GM18498 (cell line): ENCODE results near the gene SMIM17.

Experiments
- ATAC-seq: cut with Tn5 transposase; IDR thresholded peaks from one replicate; pipeline ENCODE4 v1.9.1; 2021; ENCODE audit warnings: mild to moderate bottlenecking, moderate library complexity; ENCODE audit not compliant: unreplicated experiment

SMIM17 gene

DNA sequence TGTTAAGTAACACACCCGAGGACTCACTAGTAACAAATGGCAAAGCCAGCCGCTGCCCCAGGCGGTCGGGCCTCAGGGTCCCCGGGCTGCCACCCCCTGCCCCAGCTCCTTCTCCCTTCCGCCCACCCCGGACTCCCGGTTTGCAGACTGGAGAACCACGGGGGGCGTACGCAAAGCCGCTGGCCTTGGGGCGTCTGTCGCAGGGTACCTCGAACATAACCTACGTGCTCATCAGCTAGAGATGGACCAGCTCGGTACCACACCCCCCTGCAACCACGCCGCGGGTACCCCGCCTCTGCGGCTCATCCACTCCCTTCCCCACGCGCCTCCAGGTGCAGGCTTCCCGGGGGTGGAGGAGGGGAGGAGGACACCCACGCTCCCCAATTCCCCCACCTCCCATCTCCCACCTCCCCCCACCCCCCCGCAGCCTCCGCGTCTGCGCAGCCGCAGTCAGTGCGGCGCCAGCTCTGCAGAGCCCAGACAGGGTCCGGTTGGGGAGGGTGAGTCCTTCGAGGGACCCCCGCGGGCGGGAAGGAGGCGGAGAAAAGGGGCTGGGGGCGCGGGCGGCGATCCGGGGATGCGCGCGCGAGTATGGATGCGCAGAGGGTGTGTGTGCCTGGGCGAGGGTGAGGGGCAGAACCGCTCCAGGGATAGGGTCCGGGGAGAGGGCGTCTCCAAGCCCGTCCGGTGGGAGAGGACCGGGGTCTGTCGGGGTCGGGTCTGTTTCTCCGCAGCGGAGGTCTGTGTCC is at the start of gene SMIM17:
TSS of gene SMIM17 (plus strand) at position 449 of the 749 bp plus-strand sequence. CDS start 2,509 bp downstream, outside the sequence.
- ATAC-seq: no peak

DNA sequence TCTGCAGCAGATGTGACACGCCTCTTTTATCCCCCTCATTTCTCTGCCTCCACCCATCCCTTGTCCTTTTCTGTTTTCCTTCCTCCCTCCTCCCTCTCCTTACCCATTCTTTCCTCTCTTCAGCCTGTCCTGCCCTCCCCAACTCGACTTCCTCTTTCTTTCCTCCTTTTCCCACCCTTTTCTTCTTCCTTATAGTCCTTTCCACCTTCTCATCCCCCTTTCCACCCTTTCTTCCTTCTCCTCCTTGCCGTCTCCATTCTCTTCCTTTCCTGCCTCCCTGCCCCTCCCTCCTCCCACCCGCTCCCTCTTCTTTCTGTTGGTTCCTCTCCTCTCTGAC is 48.5 kb upstream of the SMIM17 start:
- no peak for ATAC-seq

DNA sequence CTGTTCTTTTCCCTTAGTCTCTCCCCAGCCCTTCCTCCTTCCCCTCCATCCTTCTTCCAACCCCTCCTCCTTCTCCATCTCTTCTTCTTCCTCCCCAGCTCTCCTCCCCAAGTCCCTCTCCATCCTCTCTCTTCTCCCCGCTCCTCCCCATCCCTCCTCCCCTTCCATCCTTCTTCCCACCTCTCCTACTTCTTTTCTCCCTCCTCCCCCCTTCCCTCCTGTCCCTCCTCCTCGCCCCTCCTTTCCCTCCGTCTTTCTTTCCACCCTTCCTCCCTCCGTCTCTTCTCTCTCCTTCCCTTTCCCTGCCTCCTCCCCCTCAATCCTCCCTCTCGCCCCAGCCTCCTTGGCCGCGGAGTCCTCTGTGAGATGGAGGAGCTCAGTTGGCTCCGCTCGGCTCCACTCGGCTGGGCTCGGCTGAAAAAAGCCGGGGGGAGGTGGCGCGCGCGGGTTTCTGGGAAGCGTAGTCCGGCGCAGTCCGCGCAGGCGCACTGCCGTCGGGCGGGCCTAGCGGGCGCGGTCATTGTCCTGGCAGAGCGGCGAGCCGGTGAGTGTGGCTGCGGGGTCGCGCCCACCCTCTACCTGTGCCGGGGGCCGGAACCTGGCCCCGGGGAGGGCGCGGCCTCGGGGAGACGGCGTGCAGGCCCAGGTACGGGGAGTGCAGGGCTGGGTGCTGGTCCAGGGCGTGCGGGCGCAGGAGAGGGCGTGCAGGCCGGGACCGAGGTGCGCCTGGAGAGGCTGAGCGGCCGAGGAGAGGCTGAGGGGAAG is 48.0 kb upstream of the SMIM17 start, which contains the start of gene ZNF71:
TSS of gene ZNF71 (plus strand) at position 520 of the 765 bp plus-strand sequence. CDS start 6,257 bp downstream, outside the sequence.
- peak; percentile 91 for ATAC-seq

DNA sequence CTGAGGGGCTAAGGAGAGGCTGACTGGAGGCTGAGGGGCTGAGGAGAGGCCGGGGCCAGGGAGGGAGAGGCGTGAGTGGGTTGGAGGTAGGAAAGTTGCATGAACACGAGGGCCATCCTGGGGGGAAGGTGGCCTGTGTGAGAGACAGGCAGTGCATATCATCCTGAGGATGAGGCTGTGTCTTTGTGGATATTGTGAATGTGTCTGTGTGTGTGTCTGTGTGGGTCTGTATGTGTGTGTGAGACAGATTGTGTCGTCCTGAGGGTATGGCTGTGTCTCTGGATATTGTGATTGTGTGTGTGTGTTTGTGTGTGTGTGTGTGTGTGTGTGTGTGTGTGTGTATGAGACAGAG is 47.4 kb upstream of the SMIM17 start:
- ATAC-seq: no peak

DNA sequence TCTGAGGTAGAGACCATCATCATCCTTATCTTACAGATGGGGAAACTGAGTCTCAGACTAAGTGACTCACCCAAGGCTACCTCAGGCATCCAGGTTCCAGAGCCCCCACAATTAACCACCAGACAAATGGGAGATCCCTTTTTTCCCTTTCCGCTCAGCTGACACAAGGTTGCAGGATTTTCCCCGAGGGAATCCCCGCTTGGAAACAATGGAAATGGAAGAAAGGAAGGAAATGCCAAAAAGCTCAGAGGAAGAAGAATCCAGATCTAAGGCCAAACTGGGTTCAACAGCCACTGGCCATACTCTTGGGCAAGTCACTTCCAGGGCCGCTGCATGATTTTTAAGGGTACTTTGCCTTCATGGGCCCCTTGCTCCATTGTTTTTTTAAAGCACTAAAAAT is 46.3 kb upstream of the SMIM17 start:
- no peak for ATAC-seq

DNA sequence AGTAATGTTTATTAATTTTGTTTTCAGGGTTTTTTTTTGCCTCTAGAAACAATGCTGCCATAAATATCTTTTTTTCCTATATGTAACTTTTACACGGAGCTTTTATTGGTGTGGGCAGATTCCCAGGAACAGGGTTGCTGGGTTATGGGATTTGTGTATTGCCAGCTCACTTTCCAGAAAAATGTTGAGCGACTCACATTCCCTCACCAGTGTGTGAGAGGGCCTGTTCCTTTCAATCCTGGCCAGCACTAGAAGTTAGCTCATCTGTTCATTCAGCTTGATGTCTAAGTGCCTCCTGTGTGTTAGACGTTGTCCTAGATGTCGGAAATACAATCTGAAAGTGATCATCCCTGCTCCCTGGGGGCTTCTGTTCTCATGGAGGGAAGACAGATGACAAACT is 45.3 kb upstream of the SMIM17 start:
- ATAC-seq: no peak

DNA sequence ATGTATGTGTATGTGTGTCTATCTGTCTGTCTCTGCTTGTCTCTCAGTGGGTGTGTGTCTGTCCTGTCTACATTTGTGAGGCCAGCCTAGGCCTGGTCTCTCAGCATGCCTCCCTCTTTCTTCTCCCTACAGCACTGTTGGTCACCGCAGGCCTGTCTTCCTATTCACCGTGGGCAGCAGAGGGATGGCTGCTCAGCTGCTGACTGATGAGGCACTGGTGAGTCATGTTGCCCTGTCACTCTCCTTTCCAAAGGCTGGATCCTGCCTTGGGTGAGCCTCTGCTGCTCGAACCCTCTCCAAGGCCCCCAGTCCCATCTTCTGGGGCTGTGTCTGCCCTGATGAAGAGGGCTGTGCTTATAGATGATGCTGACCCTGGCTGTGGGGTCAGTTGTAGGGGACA is 41.6 kb upstream of the SMIM17 start:
- ATAC-seq: no peak

DNA sequence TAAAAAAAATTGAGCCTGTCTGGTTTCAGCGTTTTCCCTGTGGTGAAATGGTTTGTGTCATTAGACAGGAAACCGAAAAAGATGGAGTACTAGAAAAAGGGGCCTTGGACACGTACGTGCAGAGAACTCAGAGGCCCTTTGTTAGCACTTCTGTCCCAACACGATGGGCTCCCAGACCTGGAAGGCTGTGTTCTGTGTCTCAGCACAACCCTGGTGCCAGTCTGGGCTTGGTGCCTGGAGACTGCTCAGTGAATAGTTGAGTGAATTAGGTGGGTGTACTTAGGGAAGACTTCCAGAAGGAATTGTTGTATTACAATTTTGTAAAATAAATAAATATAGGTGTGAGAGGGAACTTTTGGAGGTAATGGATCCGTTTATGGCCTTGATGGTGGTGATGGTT is 39.1 kb upstream of the SMIM17 start:
- ATAC-seq: no peak

DNA sequence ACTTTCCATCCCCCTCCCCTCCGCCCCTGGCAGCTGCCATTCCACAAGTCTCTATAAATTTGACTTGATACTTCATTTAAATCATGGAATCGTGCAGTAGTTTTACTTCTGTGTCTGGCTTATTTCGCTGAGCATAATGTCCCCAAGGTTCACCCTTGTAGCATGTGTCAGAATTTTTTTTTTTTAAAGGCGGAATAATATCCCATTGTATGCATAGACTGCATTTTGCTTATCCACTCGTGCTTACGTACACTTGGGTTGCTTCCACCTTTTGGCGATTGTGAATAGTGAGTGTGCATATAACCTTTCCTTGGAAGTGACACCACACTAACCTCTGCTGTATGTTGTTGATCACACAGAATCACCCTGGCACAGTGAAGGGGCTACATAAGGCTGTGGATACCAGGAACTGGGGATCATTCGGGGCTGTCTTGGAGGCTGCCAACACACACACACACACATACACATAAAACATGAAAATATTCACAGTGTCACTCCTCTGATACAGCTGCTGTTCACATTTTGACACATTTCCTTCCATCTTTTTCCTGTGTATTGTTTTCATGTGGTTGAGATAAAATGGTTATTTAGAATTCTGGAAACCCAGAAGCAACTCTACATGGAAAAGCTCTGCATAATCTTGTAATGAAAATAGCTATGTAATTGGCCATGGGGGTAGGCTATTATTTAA is 34.5 kb upstream of the SMIM17 start:
- no peak for ATAC-seq

DNA sequence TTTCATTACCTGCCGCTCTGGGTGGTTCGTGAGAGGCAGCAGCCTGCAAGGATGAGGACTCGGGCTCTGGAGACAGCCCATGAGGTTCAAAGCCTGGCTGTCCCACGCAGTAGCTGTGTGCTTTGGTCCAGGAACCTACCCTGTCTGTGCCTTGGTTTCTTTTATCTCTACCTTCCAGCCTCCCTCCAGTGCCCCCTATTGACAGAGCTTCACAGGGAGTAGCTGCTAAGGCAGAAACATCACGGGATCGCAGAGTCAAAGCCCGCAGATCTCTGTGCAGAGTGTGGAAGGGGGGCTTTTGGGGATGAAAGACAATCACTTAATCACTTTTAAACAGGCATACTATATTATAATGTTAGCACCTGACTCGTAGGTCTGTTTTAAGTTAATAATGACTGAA is 31.7 kb upstream of the SMIM17 start:
- ATAC-seq: no peak

DNA sequence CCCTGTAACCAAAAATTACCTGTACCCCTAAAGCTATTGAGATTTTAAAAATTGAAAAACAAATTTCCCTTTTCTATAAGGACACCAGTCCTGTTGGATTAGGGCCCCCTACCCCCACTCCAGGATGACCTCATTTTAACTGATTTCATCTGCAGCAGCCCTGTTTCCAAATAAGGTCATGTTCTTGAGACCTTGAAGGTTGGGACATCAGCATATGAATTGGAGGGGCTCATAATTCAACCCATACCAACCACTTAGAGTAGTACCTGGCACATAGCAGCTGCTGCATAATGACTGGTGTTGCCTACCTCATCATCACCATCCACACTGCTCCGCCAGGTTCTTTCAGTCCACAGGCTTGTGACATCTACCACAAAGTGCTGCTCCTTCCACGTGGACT is 30.2 kb upstream of the SMIM17 start:
- ATAC-seq: no peak

DNA sequence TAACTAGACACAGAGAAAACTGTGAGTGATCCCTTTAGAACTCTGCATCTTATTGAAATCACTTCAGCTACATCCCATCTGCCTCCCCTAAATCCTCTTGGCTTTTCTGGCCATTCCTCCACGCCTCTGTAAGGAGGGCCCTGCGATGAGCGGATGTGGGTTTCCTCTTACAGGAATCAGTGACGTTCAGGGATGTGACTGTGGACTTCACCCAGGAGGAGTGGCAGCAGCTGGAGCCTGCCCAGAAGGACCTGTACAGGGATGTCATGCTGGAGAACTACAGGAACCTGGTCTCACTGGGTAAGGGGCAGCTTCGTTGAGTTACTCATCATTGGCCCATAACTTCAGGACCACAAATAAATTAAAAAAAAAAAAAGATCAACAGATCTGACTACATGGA is 29.3 kb upstream of the SMIM17 start:
- no peak for ATAC-seq

DNA sequence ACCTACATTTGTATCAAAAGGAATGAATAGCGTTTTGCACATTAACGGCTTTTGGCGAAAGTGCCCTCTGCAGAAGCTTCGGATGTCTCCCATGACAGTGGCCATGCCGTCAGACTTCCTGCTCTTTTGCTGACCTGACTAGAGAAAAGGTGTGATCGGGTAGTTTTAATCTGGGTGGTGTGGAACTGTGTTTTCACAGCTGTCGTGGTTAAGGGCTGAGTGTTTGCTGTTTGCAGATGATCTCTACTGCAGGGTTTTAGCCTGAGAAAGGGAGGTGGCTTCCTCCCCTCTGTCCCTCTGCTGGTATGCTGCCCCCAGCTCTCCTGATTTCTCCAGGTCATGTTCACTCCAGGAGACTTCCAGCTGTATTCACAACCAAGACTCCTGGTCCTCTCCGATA is 25.4 kb upstream of the SMIM17 start:
- ATAC-seq: no peak

DNA sequence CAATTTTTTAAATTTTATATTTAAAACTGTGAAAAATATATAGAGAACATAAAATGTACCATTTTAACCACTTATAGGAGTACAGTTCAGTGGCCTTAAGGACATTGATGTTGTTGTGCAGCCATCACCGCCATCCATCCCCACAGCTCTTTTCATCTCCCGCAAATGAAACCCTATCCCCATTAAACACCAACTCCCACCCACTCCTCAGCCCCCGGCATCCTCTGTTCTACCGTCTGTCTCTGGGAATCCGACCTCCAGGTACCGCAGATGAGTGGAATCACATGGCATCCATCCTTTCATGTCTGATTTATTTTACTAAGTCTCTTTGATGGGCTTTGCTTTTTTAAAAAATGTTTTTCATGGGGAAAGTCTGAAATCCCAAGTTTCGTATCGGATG is 23.8 kb upstream of the SMIM17 start:
- ATAC-seq: no peak

DNA sequence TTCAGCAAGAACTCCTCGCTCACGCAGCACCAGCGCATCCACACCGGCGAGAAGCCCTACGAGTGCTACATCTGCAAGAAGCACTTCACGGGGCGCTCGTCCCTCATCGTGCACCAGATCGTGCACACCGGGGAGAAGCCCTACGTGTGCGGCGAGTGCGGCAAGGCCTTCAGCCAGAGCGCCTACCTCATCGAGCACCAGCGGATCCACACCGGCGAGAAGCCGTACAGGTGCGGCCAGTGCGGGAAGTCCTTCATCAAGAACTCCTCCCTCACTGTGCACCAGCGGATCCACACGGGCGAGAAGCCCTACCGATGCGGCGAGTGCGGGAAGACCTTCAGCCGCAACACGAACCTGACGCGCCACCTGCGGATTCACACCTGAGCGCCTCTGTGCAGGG is 20.6 kb upstream of the SMIM17 start:
- no peak for ATAC-seq

DNA sequence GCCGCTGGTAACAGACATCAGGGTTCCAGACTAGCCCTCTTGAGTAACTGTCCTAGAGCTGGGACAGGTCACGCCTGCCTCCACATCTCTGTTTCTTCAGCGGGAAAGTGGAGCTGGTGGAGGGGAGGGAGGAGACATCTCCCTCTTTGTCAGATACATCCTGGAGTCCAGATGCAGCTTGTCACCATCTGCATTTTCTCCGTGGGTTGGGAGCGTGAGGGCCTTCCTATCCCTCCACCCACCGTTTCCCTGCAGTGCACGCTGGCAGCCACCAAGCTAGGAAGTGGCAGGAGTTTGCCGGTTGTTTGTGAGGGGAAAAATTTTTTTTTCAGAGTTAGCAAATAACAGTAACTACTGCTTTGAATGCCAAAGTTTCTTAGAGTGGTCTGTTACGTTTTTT is 20.0 kb upstream of the SMIM17 start:
- no peak for ATAC-seq

DNA sequence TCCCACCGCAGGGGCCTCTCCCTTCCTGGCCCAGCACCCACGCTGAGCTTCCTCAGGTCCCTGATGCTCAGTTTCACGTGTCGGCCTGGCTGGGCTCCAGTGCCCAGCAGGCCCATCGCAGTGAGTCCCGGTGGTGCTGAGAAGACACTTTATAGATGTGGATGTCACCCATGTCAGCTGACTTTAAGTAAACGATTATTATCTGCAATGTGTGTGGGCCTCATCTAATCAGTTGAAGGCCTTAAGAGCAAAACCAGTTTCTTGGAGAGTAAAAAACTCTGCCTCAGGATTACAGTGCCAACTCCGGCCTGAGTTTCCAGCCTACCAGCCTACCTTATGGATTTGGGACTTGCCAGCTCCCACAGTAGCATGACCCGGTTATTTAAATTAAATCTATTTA is 17.3 kb upstream of the SMIM17 start:
- ATAC-seq: no peak

DNA sequence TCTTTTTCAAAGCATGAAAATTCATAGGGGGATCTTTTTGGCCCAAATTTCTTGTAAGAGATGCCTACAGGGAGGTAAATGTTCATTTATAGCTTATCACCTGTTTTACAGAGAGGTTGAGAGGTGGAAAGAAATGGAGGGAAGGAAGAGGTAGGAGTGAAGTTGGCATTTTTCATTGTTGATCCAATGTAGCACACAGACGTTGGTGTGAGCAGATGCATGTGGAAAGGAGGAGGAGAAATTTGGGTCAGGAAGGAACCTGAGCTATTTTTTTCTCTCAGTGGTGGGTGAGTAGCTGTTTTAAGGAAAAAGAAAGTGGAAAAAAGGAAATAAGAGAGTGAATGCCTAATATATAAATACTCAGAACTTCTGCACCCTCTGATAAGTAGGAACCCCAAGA is 9.9 kb upstream of the SMIM17 start:
- no peak for ATAC-seq

DNA sequence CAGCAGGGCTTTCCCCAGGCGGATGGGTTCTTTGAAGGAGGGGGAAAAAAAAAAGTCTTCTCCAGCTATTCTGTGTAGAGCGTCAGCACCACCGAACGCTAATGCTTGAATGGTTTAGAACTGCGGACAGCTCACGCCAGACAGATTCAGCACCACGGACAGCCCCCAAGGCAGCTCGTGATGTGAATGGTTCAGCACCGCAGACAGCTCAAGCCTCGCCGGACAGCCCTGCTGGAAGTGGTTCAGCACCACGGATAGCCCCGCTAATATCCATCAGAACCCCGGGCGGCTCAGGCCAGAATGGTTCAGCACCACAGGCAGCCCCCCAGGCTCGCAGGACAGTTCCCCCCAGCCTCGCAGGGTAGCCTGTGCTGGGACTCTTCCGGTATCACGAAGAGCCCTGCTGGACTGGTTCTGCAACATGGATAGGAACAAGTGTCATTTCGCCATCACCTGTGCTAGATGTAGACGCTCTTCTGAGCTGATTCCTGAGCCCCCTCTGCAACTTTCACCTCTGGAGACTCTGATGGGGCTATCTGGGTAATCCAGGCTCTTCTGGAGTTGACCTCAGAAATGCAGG is 4.9 kb upstream of the SMIM17 start:
- ATAC-seq: no peak

DNA sequence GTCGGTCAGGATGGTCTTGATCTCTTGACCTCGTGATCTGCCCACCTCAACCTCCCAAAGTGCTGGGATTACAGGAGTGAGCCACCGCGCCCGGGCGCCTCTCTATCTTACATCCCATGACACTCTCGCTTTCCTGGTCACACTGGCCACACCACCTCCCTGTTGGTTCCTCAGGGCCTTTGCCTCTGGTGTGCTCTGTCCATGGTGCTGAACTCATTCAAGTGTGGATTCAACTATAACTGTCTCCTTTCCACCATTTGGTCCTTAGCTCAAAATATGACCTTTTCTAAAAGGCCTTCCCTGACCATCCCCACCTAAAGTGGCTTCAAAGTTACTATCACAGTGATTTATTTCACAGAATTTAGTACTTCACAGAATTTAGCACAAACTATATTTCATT is 3.7 kb upstream of the SMIM17 start:
- ATAC-seq: no peak

DNA sequence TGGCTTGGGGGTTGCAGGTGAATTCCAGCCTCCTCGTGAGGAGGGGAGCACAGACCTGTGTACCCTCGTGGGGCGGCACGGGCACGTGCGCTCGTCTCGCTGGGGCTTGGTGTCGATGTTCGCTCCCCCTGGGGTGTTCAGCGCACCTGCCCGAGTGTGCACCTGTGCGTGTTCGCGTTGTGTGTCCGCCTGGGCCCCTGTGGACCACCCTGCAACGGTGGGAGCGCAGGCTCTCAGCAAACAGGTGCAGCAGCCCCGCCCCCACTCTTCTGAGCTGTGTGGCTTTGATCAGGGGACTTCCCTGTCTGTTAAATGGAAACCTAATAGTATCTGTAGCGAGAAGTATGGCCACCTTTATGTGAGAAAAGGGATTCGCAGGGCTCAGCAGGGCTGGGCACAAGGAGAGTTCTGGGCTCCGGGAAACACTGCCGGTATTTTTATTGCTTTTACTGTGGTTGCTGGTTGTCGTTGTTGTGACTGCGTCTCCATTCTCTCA is 549 bp downstream of the SMIM17 start:
- no peak for ATAC-seq
